Testis (tissue), 2 donors: Measurements from ENCODE around the gene LRRC15.

Experiments used
- POLR2A ChIP-seq: fragments of 450-650 bp; IDR thresholded peaks from one replicate; pipeline ENCODE4 v1.6.1; 2017; ENCODE audit warnings: antibody characterized with exemption, mild to moderate bottlenecking, moderate library complexity
- TF ChIP-seq, protein P1 (sequence below), 3 experiments: fragments of 450-650 bp in 2 of 3; fragments of 200-600 bp in 1 of 3; sonication (generic) in 1 of 3; IDR thresholded peaks; one replicate each; pipeline ENCODE4 v1.5.1; 2016 to 2019; ENCODE audit warnings: antibody characterized with exemption in 3 of 3, mild to moderate bottlenecking in 2 of 3, moderate library complexity in 1 of 3

- TF ChIP-seq, protein P1, sequence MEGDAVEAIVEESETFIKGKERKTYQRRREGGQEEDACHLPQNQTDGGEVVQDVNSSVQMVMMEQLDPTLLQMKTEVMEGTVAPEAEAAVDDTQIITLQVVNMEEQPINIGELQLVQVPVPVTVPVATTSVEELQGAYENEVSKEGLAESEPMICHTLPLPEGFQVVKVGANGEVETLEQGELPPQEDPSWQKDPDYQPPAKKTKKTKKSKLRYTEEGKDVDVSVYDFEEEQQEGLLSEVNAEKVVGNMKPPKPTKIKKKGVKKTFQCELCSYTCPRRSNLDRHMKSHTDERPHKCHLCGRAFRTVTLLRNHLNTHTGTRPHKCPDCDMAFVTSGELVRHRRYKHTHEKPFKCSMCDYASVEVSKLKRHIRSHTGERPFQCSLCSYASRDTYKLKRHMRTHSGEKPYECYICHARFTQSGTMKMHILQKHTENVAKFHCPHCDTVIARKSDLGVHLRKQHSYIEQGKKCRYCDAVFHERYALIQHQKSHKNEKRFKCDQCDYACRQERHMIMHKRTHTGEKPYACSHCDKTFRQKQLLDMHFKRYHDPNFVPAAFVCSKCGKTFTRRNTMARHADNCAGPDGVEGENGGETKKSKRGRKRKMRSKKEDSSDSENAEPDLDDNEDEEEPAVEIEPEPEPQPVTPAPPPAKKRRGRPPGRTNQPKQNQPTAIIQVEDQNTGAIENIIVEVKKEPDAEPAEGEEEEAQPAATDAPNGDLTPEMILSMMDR (IDR thresholded peaks at IDR 0.05), result no peak
- no peak for TF ChIP-seq POLR2A
Observed at GRCh38 chr3:194339356-194339755, 30.2 kb downstream of the LRRC15 start.
